Measurements from ENCODE around the gene C3AR1.
A peak's percentile ranks its signal among the peaks of the same experiment; 100 is the strongest.

The C3AR1 gene

DNA sequence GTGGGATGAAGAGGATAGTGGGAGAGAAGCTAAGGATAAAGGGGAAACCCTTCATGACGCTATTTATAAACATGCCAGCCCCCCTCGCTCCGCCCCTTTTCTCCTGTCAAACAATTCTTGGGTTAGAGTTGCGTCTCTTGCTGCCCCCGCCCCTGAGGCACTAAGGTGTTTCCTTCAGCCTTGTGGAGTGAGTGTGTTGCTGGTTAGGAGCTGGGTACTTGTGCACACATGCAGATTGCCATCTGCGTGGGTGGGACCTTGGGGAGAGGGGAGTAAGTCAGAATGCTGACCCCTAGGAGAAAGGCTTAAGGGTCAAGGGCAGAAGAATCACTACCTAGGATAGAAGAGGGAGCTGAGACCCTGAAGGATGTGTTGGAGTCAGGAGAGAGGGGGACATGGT is 28.2 kb downstream of the C3AR1 start:
- TF ChIP-seq, protein P1, sequence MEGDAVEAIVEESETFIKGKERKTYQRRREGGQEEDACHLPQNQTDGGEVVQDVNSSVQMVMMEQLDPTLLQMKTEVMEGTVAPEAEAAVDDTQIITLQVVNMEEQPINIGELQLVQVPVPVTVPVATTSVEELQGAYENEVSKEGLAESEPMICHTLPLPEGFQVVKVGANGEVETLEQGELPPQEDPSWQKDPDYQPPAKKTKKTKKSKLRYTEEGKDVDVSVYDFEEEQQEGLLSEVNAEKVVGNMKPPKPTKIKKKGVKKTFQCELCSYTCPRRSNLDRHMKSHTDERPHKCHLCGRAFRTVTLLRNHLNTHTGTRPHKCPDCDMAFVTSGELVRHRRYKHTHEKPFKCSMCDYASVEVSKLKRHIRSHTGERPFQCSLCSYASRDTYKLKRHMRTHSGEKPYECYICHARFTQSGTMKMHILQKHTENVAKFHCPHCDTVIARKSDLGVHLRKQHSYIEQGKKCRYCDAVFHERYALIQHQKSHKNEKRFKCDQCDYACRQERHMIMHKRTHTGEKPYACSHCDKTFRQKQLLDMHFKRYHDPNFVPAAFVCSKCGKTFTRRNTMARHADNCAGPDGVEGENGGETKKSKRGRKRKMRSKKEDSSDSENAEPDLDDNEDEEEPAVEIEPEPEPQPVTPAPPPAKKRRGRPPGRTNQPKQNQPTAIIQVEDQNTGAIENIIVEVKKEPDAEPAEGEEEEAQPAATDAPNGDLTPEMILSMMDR (IDR thresholded peaks at IDR 0.05; ENCODE audit: insufficient read depth, low read length): no peak
- TF ChIP-seq, protein P2, sequence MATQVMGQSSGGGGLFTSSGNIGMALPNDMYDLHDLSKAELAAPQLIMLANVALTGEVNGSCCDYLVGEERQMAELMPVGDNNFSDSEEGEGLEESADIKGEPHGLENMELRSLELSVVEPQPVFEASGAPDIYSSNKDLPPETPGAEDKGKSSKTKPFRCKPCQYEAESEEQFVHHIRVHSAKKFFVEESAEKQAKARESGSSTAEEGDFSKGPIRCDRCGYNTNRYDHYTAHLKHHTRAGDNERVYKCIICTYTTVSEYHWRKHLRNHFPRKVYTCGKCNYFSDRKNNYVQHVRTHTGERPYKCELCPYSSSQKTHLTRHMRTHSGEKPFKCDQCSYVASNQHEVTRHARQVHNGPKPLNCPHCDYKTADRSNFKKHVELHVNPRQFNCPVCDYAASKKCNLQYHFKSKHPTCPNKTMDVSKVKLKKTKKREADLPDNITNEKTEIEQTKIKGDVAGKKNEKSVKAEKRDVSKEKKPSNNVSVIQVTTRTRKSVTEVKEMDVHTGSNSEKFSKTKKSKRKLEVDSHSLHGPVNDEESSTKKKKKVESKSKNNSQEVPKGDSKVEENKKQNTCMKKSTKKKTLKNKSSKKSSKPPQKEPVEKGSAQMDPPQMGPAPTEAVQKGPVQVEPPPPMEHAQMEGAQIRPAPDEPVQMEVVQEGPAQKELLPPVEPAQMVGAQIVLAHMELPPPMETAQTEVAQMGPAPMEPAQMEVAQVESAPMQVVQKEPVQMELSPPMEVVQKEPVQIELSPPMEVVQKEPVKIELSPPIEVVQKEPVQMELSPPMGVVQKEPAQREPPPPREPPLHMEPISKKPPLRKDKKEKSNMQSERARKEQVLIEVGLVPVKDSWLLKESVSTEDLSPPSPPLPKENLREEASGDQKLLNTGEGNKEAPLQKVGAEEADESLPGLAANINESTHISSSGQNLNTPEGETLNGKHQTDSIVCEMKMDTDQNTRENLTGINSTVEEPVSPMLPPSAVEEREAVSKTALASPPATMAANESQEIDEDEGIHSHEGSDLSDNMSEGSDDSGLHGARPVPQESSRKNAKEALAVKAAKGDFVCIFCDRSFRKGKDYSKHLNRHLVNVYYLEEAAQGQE (IDR thresholded peaks at IDR 0.05; ENCODE audit: insufficient replicate concordance, low read depth): no peak
- no peak for TF ChIP-seq GABPA (IDR thresholded peaks at IDR 0.05; ENCODE audit: low read depth)
- TF ChIP-seq POLR2AphosphoS5 (IDR thresholded peaks at IDR 0.05; ENCODE audit: low read depth): no peak
- TF ChIP-seq SPI1 (IDR thresholded peaks at IDR 0.05; ENCODE audit: borderline replicate concordance, low read depth): no peak
- Histone ChIP-seq H3K4me3 (replicated peaks; ENCODE audit: insufficient read depth, low read length) (no peak overlapping the region), H3K27ac (replicated peaks) (no peak overlapping the region), H3K27me3 (ENCODE audit: insufficient read depth, poor library complexity, severe bottlenecking) (no peaks in the 10 kb centered on the region)
- no peak for DNase-seq (ENCODE audit: low read depth in 1 of 2, low spot score in 1 of 2)

DNA sequence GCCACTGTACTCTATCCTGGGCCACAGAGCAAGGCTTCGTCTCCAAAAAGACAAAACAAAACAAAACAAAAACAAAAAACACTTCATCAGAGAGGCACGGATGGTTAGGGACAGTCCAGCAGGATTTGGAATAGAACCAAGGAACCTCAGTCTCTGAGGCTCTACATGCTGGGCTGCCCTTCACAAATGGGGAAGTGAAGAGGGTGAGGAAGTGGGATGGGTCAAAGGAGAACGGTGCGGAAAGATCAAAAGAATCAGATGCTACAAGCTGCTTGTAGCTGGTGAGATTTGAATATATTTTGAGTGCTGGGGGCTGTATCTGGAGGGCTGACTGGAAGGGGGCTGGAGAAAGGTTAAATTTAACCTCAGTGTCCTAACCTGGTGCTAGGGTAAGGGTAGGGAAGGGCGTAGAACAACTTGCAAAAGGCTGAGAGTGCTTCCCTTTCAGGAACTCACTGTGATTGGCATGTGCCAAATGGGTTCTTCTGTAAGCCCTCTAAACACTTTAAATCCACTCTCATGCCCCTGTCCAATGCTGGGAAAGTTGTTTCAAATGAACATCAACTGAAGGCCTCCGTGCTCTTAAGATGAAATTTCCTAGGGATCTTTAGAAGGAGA is 29.0 kb downstream of the C3AR1 start:
- Histone ChIP-seq H3K4me3 (replicated peaks; ENCODE audit: insufficient read depth, low read length) (no peak overlapping the region), H3K27me3 (ENCODE audit: insufficient read depth, poor library complexity, severe bottlenecking) (no peaks in the 10 kb centered on the region), H3K27ac (replicated peaks) (no peak overlapping the region)
- peak in 1 of 2 experiments; percentile 71 for DNase-seq (ENCODE audit: low read depth in 1 of 2, low spot score in 1 of 2)
- TF ChIP-seq POLR2AphosphoS5 (IDR thresholded peaks at IDR 0.05; ENCODE audit: low read depth) (no peak), GABPA (IDR thresholded peaks at IDR 0.05; ENCODE audit: low read depth) (no peak), SPI1 (IDR thresholded peaks at IDR 0.05; ENCODE audit: borderline replicate concordance, low read depth) (peak; percentile 100)

DNA sequence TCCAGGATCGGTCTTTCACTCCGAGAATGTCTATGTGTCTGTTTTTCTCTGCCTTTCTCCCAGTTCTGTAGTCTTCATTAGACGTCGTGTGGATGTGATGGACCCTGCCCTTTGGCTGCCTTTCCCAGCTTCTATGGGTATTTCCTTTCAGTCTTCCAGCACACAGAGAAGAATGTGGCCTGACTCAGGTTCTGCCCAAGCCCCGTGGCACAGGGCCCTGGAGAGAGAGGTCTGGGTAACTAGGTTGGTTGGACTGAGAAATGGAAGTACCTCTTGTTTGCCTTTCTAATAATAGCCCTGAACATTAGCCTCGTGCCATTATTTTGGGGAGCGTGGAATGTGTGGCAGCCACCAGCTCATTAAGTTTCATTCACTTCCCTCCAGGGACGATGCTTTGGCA is 29.8 kb downstream of the C3AR1 start:
- Histone ChIP-seq H3K4me3 (replicated peaks; ENCODE audit: insufficient read depth, low read length) (no peak overlapping the region), H3K27me3 (ENCODE audit: insufficient read depth, poor library complexity, severe bottlenecking) (no peaks in the 10 kb centered on the region), H3K27ac (replicated peaks) (no peak overlapping the region)
- DNase-seq (ENCODE audit: low read depth in 1 of 2, low spot score in 1 of 2): no peak
- TF ChIP-seq SPI1 (IDR thresholded peaks at IDR 0.05; ENCODE audit: borderline replicate concordance, low read depth) (no peak), GABPA (IDR thresholded peaks at IDR 0.05; ENCODE audit: low read depth) (no peak), POLR2AphosphoS5 (IDR thresholded peaks at IDR 0.05; ENCODE audit: low read depth) (no peak)
- TF ChIP-seq, protein P2 (IDR thresholded peaks at IDR 0.05; ENCODE audit: insufficient replicate concordance, low read depth): no peak
- TF ChIP-seq, protein P1 (IDR thresholded peaks at IDR 0.05; ENCODE audit: insufficient read depth, low read length): no peak

DNA sequence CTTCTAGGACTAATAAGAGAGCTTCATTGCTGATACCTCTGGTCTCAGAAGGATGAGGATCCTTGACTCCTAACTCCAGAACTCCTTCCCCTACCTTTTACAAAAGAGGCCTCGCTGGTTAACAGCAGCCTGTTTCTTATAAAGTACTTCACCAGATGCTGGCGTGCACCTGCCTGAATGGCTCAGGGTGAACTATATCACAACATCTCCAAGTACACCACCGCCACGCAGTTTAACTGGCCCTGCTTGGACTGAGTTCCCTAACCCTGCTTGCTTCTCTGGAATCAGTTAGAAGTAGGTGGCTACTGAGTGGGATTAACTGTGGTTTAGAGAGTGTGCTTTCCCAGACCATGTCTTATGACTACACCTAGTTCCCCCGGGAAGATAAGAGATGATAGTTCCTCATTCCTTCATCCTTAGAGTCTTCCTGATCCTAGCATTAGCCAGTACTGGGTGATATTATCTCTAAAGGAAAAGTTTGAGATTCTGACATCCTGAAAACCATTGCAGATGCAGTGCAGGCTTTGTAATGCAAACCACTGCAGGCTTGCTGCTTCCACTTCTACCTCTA is 30.6 kb downstream of the C3AR1 start:
- Histone ChIP-seq H3K27me3 (ENCODE audit: insufficient read depth, poor library complexity, severe bottlenecking) (no peaks in the 10 kb centered on the region), H3K27ac (replicated peaks) (no peak overlapping the region), H3K4me3 (replicated peaks; ENCODE audit: insufficient read depth, low read length) (no peak overlapping the region)
- DNase-seq (ENCODE audit: low read depth in 1 of 2, low spot score in 1 of 2): no peak
- TF ChIP-seq POLR2AphosphoS5 (IDR thresholded peaks at IDR 0.05; ENCODE audit: low read depth) (no peak), GABPA (IDR thresholded peaks at IDR 0.05; ENCODE audit: low read depth) (no peak), SPI1 (IDR thresholded peaks at IDR 0.05; ENCODE audit: borderline replicate concordance, low read depth) (no peak)
- TF ChIP-seq, protein P2 (IDR thresholded peaks at IDR 0.05; ENCODE audit: insufficient replicate concordance, low read depth): no peak
- TF ChIP-seq, protein P1 (IDR thresholded peaks at IDR 0.05; ENCODE audit: insufficient read depth, low read length): no peak
